Activated CD8-positive, alpha-beta memory T cell treated with anti-CD3 and anti-CD28 coated beads, Interleukin-2, amount 10 ng/mL, durations not matched to agents 7 days and 5 days (primary cell): ENCODE measurements around the gene DYRK1A. TPM values are rescaled to one million over a fixed set of nuclear protein-coding genes. Genes with fewer than 3 reads are reported as not detected.
A peak's percentile ranks its signal among the peaks of the same experiment; 100 is the strongest.

ENCODE experiments used
- ATAC-seq: fragments of 150-1000 bp; cut with Tn5 transposase; one replicate; pipeline ENCODE4 v1.10.0; 2021; ENCODE audit warnings: moderate library complexity
- CTCF ChIA-PET: fragments of 350-600 bp; sonication (Branson Sonifier 250); formaldehyde crosslinking; loops from one replicate; lab custom pipeline; 2021; ENCODE audit warnings: antibody characterized with exemption; lab: Charles Lee
- DNase-seq: peaks from one replicate; pipeline ENCODE4 v3.0.0-alpha.2; 2020
- H3K27ac Mint-ChIP-seq: one replicate; pipeline ENCODE4 v1.8.0; 2021; ENCODE audit warnings: mild to moderate bottlenecking, mixed read lengths
- H3K27me3 Mint-ChIP-seq: one replicate; pipeline ENCODE4 v1.8.0; 2021; ENCODE audit warnings: mixed read lengths
- H3K36me3 Mint-ChIP-seq: one replicate; pipeline ENCODE4 v1.8.0; 2021; ENCODE audit warnings: mild to moderate bottlenecking, mixed read lengths
- H3K4me1 Mint-ChIP-seq: one replicate; pipeline ENCODE4 v1.8.0; 2021; ENCODE audit warnings: mixed read lengths
- H3K4me3 Mint-ChIP-seq: one replicate; pipeline ENCODE4 v1.8.0; 2021; ENCODE audit warnings: mild to moderate bottlenecking, moderate library complexity, mixed read lengths
- H3K9me3 Mint-ChIP-seq: one replicate; pipeline ENCODE4 v1.8.0; 2022; ENCODE audit warnings: low read depth, mixed read lengths
- total RNA-seq, 2 experiments: library from RNA; stranded (reverse); gene quantifications; one replicate each; pipeline ENCODE4 v1.2.3, GENCODE V29; 2021

DYRK1A gene
- total RNA-seq, 2 experiments from 2014 or later, result 75.7 to 83.3 TPM

DNA sequence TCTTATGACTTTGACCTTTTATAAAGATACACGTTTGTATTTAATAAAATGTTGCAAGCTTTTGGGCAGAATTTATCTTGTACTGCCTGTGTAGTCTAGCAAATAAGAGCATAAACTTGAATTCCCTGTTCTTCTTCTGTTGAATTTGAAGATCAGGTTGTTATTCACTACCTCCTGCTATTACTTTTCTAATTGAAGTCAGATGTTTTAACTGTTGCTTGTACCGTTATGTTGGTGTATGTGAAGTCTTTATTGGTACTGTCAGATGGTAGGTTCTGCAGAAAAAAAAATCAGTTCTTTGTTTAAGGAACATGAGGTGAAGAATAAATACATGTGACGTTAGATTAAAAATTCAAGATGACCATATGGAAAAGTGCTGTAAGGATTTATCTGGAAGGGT, 69.1 kb downstream of the DYRK1A start:
- Mint-ChIP-seq H3K27ac (no peak overlapping the region), H3K9me3 (no peaks in the 10 kb centered on the region), H3K4me3 (no peak overlapping the region), H3K36me3 (peaks cover 29% of the 10 kb centered on the region), H3K27me3 (no peaks in the 10 kb centered on the region), H3K4me1 (peaks cover 13% of the 10 kb centered on the region)
- DNase-seq (no peak), ATAC-seq (no peak)
- CTCF ChIA-PET, result interaction anchor here (1.4 kb wide), 1 partner anchor 46 kb away, joined by 3 read pairs; no protein-coding TSS in a partner anchor

- Mint-ChIP-seq H3K4me3 (no peak overlapping the region), H3K9me3 (no peaks in the 10 kb centered on the region), H3K27ac (no peak overlapping the region), H3K36me3 (peaks cover 27% of the 10 kb centered on the region), H3K27me3 (no peaks in the 10 kb centered on the region), H3K4me1 (peaks cover 12% of the 10 kb centered on the region)
- DNase-seq (no peak), ATAC-seq (no peak)
- CTCF ChIA-PET, result interaction anchor here (1.4 kb wide), 1 partner anchor 46 kb away, joined by 3 read pairs; no protein-coding TSS in a partner anchor
Observed at GRCh38 chr21:37436174-37436573, 69.6 kb downstream of the DYRK1A start.

- no peaks in the 10 kb centered on the region for H3K27me3 Mint-ChIP-seq
- H3K27ac Mint-ChIP-seq, result no peak overlapping the region
- H3K4me3 Mint-ChIP-seq, result no peak overlapping the region
- no peak for ATAC-seq
- CTCF ChIA-PET, result no interaction called here
- no peak for DNase-seq
- H3K9me3 Mint-ChIP-seq, result no peaks in the 10 kb centered on the region
- H3K4me1 Mint-ChIP-seq, result peaks cover 10% of the 10 kb centered on the region
- H3K36me3 Mint-ChIP-seq, result peaks cover 22% of the 10 kb centered on the region
Observed at GRCh38 chr21:37437376-37438080, 71.0 kb downstream of the DYRK1A start.

- no peaks in the 10 kb centered on the region for H3K27me3 Mint-ChIP-seq
- peaks cover 13% of the 10 kb centered on the region for H3K36me3 Mint-ChIP-seq
- H3K4me1 Mint-ChIP-seq, result peaks cover 27% of the 10 kb centered on the region
- DNase-seq, result no peak
- no peak for ATAC-seq
- no peaks in the 10 kb centered on the region for H3K9me3 Mint-ChIP-seq
- CTCF ChIA-PET, result no interaction called here
- no peak overlapping the region for H3K4me3 Mint-ChIP-seq
- no peak overlapping the region for H3K27ac Mint-ChIP-seq
Observed at GRCh38 chr21:37443683-37444082, 77.1 kb downstream of the DYRK1A start.

DNA sequence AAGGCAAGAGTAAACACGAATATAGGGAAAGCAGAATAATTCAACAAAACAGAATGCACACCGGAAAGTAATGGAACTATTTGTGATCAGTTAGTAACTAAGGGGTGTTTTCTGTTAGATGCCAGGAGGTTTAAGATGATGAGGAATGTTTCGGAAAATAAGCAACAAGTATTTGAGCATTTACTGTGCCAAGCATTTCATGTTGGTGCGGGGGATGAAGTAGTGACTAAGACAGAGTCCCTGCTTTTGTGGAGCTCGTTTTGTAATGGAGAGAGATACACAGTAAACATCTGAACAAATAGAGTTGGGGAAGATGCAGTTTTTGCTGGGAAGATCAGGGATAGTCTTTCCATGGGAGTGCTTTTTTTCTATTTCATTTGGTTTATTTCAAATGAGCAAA, 78.7 kb downstream of the DYRK1A start:
- Mint-ChIP-seq H3K4me3 (no peak overlapping the region), H3K4me1 (peaks cover 34% of the 10 kb centered on the region), H3K27me3 (no peaks in the 10 kb centered on the region), H3K27ac (no peak overlapping the region), H3K36me3 (peaks cover 18% of the 10 kb centered on the region), H3K9me3 (no peaks in the 10 kb centered on the region)
- CTCF ChIA-PET, result no interaction called here
- DNase-seq (no peak), ATAC-seq (no peak)

GRCh38 chr21:37446552-37446951, 80.0 kb downstream of the DYRK1A start:
- H3K27ac Mint-ChIP-seq, result peak overlapping the region; percentile 17
- H3K4me1 Mint-ChIP-seq, result peaks cover 37% of the 10 kb centered on the region
- no peak overlapping the region for H3K4me3 Mint-ChIP-seq
- no peaks in the 10 kb centered on the region for H3K9me3 Mint-ChIP-seq
- DNase-seq (no peak), ATAC-seq (no peak)
- no peaks in the 10 kb centered on the region for H3K27me3 Mint-ChIP-seq
- H3K36me3 Mint-ChIP-seq, result peaks cover 18% of the 10 kb centered on the region
- CTCF ChIA-PET, result interaction anchor here (0.7 kb wide), 1 partner anchor 271 kb away, joined by 3 read pairs; no protein-coding TSS in a partner anchor

DNA sequence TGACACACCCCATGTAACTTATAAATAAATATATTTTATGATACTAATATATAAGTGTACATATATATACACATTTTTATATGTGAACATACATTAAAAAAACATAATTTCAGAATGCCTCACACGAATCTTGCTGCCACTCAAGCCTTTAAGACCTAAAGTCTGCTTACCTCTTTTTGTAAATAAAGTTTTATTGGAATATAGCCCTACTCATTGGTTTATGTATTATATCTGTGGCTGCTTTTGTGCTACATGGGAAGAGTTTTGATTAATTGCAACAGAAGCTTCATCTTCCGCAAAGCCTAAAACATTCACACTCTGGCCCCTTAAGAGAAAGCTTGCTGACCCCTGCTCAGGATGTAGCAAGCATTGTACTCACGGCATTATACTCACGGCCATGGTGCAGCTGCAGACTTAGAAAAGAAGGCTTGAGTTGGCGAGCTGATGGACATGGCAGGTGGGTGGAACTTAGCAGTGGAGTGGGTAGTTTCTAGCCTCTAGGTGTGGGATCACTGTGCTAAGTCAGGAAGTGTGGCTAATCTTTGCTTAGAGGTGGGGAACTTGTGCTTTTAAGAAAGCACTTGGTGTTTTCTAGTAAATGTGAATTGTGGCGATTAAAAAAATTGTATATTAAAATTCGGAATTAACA, 80.8 kb downstream of the DYRK1A start:
- DNase-seq, result no peak
- peaks cover 18% of the 10 kb centered on the region for H3K36me3 Mint-ChIP-seq
- H3K27ac Mint-ChIP-seq, result no peak overlapping the region
- no peaks in the 10 kb centered on the region for H3K27me3 Mint-ChIP-seq
- peaks cover 37% of the 10 kb centered on the region for H3K4me1 Mint-ChIP-seq
- H3K9me3 Mint-ChIP-seq, result no peaks in the 10 kb centered on the region
- no peak overlapping the region for H3K4me3 Mint-ChIP-seq
- ATAC-seq, result peak; percentile 45
- CTCF ChIA-PET, result no interaction called here

DNA sequence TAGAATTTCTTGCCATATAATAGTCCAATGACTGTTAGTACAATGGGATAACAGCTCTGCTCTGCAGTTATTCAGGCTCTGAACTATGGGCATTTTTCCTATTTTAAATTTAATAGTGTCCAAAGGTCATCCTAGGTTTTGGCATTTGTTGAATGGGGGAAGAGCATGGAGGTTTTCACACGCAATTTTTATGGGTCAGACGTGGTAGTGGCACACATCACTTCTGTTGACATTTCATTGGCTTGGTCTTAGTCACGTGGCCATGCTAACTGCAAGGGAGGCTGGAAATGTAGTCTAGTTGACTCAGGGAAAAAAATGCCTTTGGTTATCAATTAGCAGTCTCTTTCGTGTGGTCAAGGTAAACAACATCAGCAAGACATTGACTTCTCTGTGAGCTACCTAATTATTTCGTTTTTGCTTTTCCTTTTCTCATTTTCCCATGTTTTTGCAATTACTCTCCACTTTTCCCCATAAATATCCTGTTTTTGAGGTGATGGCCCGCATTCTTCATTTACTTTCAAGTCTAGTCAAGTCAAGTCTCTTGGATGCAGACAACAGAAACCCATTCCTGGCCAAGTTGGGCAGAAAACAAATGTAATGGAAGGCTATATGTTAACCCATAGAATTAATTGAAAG, 82.8 kb downstream of the DYRK1A start:
- CTCF ChIA-PET, result interaction anchor here (1.0 kb wide), 1 partner anchor 14 kb away, joined by 4 read pairs; no protein-coding TSS in a partner anchor
- peaks cover 39% of the 10 kb centered on the region for H3K4me1 Mint-ChIP-seq
- H3K27me3 Mint-ChIP-seq, result no peaks in the 10 kb centered on the region
- peaks cover 20% of the 10 kb centered on the region for H3K36me3 Mint-ChIP-seq
- ATAC-seq, result no peak
- H3K4me3 Mint-ChIP-seq, result no peak overlapping the region
- no peaks in the 10 kb centered on the region for H3K9me3 Mint-ChIP-seq
- no peak overlapping the region for H3K27ac Mint-ChIP-seq
- no peak for DNase-seq

DNA sequence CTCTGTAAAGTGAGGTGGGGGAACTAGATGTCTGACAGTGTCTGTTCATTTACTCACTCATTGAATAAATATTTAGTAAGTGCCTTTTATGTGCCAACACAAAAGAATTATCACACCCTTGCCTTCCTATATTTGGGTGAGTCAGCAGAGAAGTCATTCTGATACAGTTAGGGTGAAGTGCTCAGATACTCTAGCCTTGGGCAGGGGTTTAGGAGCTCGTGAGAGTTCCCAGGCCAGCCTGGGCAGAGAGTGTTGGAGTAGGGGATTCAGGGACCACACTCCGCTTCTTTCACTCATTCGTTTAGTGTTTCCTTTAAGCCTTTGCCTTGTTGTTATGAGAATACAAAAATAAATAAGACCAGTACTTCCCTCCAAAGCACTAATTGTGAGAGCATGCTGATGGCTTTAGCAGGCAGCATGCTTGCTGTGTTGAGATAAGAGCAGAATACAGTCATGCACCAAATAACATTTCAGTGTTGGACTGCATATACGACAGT, 83.9 kb downstream of the DYRK1A start:
- Mint-ChIP-seq H3K36me3 (peaks cover 20% of the 10 kb centered on the region), H3K27ac (no peak overlapping the region), H3K27me3 (no peaks in the 10 kb centered on the region), H3K9me3 (no peaks in the 10 kb centered on the region), H3K4me1 (peaks cover 39% of the 10 kb centered on the region), H3K4me3 (no peak overlapping the region)
- DNase-seq (no peak), ATAC-seq (no peak)
- CTCF ChIA-PET, result no interaction called here

DNA sequence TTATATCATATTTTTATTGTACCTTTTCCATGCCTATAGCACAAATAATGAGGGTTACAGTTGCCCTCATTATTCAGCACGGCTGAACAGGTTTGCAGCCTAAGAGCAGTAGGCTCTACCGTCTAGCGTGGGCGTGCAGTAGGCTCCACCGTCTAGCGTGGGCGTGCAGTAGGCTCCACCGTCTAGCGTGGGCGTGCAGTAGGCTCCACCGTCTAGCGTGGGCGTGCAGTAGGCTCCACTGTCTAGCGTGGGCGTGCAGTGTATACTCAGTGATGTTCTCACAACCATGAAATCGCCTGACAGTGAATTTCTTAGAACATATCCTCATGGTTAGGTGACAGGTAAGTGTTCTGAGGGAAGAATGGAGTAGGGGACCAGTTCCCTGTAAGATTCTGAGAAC, 84.9 kb downstream of the DYRK1A start:
- ATAC-seq (no peak), DNase-seq (no peak)
- peaks cover 20% of the 10 kb centered on the region for H3K36me3 Mint-ChIP-seq
- peaks cover 41% of the 10 kb centered on the region for H3K4me1 Mint-ChIP-seq
- H3K4me3 Mint-ChIP-seq, result no peak overlapping the region
- H3K27ac Mint-ChIP-seq, result no peak overlapping the region
- no peaks in the 10 kb centered on the region for H3K9me3 Mint-ChIP-seq
- no peaks in the 10 kb centered on the region for H3K27me3 Mint-ChIP-seq
- CTCF ChIA-PET, result no interaction called here

DNA sequence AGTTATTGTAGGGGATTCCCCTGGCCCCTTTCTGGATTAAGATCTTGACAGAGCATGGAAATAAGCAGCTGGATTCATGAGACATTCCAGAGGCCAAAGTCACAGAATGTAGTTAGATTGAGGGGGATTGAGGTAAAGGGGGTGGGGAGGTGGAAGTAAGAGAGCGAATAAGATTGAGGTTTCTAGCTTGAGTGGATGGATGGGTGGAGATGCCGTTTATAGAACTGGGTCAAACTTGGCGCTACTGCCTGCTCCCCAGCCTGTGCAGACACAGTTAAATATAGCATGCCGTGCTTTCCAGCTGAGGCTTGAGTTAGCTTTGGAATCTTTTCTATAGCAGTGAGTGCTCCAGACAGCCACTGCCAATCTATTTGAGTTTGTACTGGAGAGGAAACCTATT, 85.7 kb downstream of the DYRK1A start:
- DNase-seq, result no peak
- CTCF ChIA-PET, result no interaction called here
- peaks cover 38% of the 10 kb centered on the region for H3K4me1 Mint-ChIP-seq
- no peak overlapping the region for H3K4me3 Mint-ChIP-seq
- ATAC-seq, result no peak
- H3K36me3 Mint-ChIP-seq, result peaks cover 22% of the 10 kb centered on the region
- no peak overlapping the region for H3K27ac Mint-ChIP-seq
- H3K9me3 Mint-ChIP-seq, result no peaks in the 10 kb centered on the region
- H3K27me3 Mint-ChIP-seq, result no peaks in the 10 kb centered on the region

GRCh38 chr21:37453350-37453749, 86.8 kb downstream of the DYRK1A start:
- peaks cover 44% of the 10 kb centered on the region for H3K4me1 Mint-ChIP-seq
- DNase-seq, result no peak
- no peak overlapping the region for H3K4me3 Mint-ChIP-seq
- H3K36me3 Mint-ChIP-seq, result peaks cover 22% of the 10 kb centered on the region
- no peaks in the 10 kb centered on the region for H3K27me3 Mint-ChIP-seq
- ATAC-seq, result no peak
- CTCF ChIA-PET, result interaction anchor here (1.4 kb wide), 1 partner anchor 9 kb away, joined by 5 read pairs; no protein-coding TSS in a partner anchor
- H3K9me3 Mint-ChIP-seq, result no peaks in the 10 kb centered on the region
- no peak overlapping the region for H3K27ac Mint-ChIP-seq

DNA sequence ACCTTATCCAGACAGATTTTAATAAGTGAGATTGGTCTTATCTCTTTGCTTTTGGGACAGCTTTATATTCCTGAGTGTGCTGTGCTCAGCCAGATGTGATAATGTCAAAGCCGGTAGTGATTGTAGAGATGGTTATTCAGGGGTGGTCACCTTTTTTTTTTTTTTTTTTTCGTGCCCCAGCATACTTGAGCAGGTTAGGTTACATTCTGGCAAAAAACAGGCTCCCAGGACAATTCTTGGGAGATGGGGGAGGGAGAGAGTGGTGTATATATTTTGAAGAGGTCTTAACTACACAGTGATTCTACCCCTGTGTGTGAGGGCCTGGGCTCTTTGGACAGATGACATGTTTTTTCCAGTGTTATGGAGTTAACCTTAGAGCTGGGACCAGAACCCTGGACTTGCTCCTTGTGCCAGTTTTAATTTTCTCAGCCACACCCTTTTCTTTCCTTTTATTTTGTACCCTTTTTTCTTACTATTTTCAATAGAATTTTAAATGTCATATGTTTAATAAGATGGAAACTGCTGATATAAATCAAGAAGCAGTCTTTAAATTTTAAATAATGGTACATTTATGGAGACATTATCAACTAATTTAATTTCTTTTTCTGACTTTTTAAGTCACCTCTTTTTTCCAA, 88.4 kb downstream of the DYRK1A start:
- no peak overlapping the region for H3K4me3 Mint-ChIP-seq
- peaks cover 14% of the 10 kb centered on the region for H3K36me3 Mint-ChIP-seq
- H3K27ac Mint-ChIP-seq, result no peak overlapping the region
- H3K27me3 Mint-ChIP-seq, result no peaks in the 10 kb centered on the region
- no peaks in the 10 kb centered on the region for H3K9me3 Mint-ChIP-seq
- CTCF ChIA-PET, result interaction anchor here (1.2 kb wide), 1 partner anchor 30 kb away, joined by 3 read pairs; no protein-coding TSS in a partner anchor
- DNase-seq (no peak), ATAC-seq (no peak)
- peaks cover 50% of the 10 kb centered on the region for H3K4me1 Mint-ChIP-seq
